Parathyroid adenoma (tissue), 2 donors: ENCODE data around the gene TTBK1.
"Not testable (repeated sequence)": the region's sequence is repeated elsewhere in the genome, so short reads cannot be mapped to it uniquely, and the experiment has no call there.

ENCODE experiments used
- H2AFZ ChIP-seq: fragments of 300-600 bp; sonication (generic); one replicate; pipeline ENCODE4 v1.7.0; 2017; ENCODE audit warnings: antibody characterized with exemption, mild to moderate bottlenecking
- H3K27ac ChIP-seq: fragments of 300-600 bp; sonication (generic); one replicate; pipeline ENCODE4 v1.7.0; 2017
- H3K27me3 ChIP-seq: fragments of 300-600 bp; sonication (generic); one replicate; pipeline ENCODE4 v1.7.0; 2017; ENCODE audit warnings: low read length; ENCODE audit not compliant: control insufficient read depth, insufficient read depth
- H3K36me3 ChIP-seq: fragments of 300-600 bp; sonication (generic); one replicate; pipeline ENCODE4 v1.7.0; 2017; ENCODE audit warnings: low read length; ENCODE audit not compliant: control insufficient read depth, insufficient read depth
- H3K4me1 ChIP-seq: fragments of 300-600 bp; sonication (generic); one replicate; pipeline ENCODE4 v1.7.0; 2017; ENCODE audit warnings: control low read depth
- H3K4me2 ChIP-seq: fragments of 300-600 bp; sonication (generic); one replicate; pipeline ENCODE4 v1.7.0; 2017; ENCODE audit warnings: low read length
- H3K4me3 ChIP-seq: fragments of 300-600 bp; sonication (generic); one replicate; pipeline ENCODE4 v1.7.0; 2017; ENCODE audit warnings: low read depth, low read length
- H3K79me2 ChIP-seq: fragments of 300-600 bp; sonication (generic); one replicate; pipeline ENCODE4 v1.7.0; 2017; ENCODE audit warnings: control low read depth
- H3K9ac ChIP-seq: fragments of 300-600 bp; sonication (generic); one replicate; pipeline ENCODE4 v1.7.0; 2017; ENCODE audit warnings: mild to moderate bottlenecking
- H3K9me3 ChIP-seq: fragments of 300-600 bp; sonication (generic); one replicate; pipeline ENCODE4 v1.7.0; 2017; ENCODE audit warnings: low read length; ENCODE audit not compliant: control insufficient read depth
- TF ChIP-seq, protein P1 (sequence below): fragments of 300-600 bp; sonication (generic); IDR thresholded peaks from one replicate; pipeline ENCODE4 v1.7.0; 2017; ENCODE audit warnings: antibody characterized with exemption, mild to moderate bottlenecking
- donor health status: primary hyperparathyroidism.

The TTBK1 gene

GRCh38 chr6:43299338-43300293 lies 56.3 kb downstream of the TTBK1 start:
- Histone ChIP-seq H3K79me2 (no peaks in the 10 kb centered on the region), H3K9me3 (no peaks in the 10 kb centered on the region), H3K4me3 (no peak overlapping the region), H3K9ac (no peak overlapping the region), H3K4me1 (no peaks in the 10 kb centered on the region), H3K4me2 (no peak overlapping the region), H3K27me3 (no peaks in the 10 kb centered on the region), H2AFZ (no peak overlapping the region), H3K27ac (no peak overlapping the region), H3K36me3 (no peaks in the 10 kb centered on the region)
- TF ChIP-seq, protein P1, sequence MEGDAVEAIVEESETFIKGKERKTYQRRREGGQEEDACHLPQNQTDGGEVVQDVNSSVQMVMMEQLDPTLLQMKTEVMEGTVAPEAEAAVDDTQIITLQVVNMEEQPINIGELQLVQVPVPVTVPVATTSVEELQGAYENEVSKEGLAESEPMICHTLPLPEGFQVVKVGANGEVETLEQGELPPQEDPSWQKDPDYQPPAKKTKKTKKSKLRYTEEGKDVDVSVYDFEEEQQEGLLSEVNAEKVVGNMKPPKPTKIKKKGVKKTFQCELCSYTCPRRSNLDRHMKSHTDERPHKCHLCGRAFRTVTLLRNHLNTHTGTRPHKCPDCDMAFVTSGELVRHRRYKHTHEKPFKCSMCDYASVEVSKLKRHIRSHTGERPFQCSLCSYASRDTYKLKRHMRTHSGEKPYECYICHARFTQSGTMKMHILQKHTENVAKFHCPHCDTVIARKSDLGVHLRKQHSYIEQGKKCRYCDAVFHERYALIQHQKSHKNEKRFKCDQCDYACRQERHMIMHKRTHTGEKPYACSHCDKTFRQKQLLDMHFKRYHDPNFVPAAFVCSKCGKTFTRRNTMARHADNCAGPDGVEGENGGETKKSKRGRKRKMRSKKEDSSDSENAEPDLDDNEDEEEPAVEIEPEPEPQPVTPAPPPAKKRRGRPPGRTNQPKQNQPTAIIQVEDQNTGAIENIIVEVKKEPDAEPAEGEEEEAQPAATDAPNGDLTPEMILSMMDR: no peak

- H3K36me3 ChIP-seq: no peaks in the 10 kb centered on the region
- H3K27me3 ChIP-seq: no peaks in the 10 kb centered on the region
- H3K27ac ChIP-seq: no peak overlapping the region
- no peak overlapping the region for H3K9ac ChIP-seq
- no peaks in the 10 kb centered on the region for H3K79me2 ChIP-seq
- TF ChIP-seq, protein P1: no peak
- no peak overlapping the region for H3K4me3 ChIP-seq
- H3K4me1 ChIP-seq: no peaks in the 10 kb centered on the region
- no peak overlapping the region for H3K4me2 ChIP-seq
- H2AFZ ChIP-seq: no peak overlapping the region
- no peaks in the 10 kb centered on the region for H3K9me3 ChIP-seq
These were observed 58.0 kb downstream of the TTBK1 start for GRCh38 chr6:43301081-43301870.

DNA sequence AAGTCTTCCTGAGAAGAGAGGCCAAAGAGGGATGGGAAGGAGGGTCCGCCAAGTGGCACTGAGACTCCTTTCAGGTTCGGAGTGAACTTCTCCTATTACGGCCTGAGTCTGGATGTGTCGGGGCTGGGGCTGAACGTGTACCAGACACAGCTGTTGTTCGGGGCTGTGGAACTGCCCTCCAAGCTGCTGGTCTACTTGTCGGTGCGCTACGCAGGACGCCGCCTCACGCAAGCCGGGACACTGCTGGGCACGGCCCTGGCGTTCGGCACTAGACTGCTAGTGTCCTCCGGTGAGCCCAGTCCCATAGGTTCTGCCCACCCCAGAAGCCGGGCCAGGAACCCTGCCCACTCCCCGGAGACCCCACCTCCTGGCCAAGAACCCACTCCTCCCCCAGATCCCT lies 58.8 kb downstream of the TTBK1 start:
- TF ChIP-seq, protein P1: no peak
- no peak overlapping the region for H3K27ac ChIP-seq
- H3K9me3 ChIP-seq: no peaks in the 10 kb centered on the region
- no peak overlapping the region for H3K4me2 ChIP-seq
- no peaks in the 10 kb centered on the region for H3K27me3 ChIP-seq
- no peaks in the 10 kb centered on the region for H3K36me3 ChIP-seq
- H2AFZ ChIP-seq: no peak overlapping the region
- no peaks in the 10 kb centered on the region for H3K79me2 ChIP-seq
- H3K4me3 ChIP-seq: no peak overlapping the region
- H3K4me1 ChIP-seq: no peaks in the 10 kb centered on the region
- no peak overlapping the region for H3K9ac ChIP-seq

GRCh38 chr6:43303006-43303405 lies 59.7 kb downstream of the TTBK1 start:
- H3K9me3 ChIP-seq, H3K4me3 ChIP-seq, H3K4me2 ChIP-seq, H3K79me2 ChIP-seq, H3K9ac ChIP-seq, H2AFZ ChIP-seq, H3K36me3 ChIP-seq, H3K27me3 ChIP-seq, H3K27ac ChIP-seq, H3K4me1 ChIP-seq: not testable (repeated sequence)

DNA sequence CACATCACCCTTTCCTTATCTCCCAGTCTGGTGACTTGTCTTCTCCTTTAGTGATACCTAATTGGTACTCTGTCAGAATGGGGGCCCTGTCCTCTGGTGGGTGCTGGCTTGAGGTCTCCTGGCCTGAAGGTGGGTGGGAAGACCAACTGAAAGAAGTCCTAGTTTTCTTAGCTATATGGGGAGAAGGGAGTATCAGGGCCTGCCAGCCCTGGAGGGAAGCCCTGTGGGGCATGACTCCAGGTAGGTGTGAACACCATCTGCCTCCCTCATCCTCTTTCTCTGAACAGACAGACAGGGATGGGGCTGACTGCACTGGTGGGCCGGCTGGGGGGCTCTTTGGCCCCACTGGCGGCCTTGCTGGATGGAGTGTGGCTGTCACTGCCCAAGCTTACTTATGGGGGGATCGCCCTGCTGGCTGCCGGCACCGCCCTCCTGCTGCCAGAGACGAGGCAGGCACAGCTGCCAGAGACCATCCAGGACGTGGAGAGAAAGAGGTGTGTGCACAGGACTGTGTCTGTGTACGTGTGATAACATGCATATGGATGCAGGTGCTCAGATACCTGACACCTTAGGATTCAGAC lies 60.6 kb downstream of the TTBK1 start:
- H3K36me3 ChIP-seq: no peaks in the 10 kb centered on the region
- TF ChIP-seq, protein P1: no peak
- H3K4me3 ChIP-seq: no peak overlapping the region
- H3K9me3 ChIP-seq: no peaks in the 10 kb centered on the region
- no peaks in the 10 kb centered on the region for H3K79me2 ChIP-seq
- no peak overlapping the region for H3K4me2 ChIP-seq
- H3K9ac ChIP-seq: no peak overlapping the region
- no peak overlapping the region for H2AFZ ChIP-seq
- no peaks in the 10 kb centered on the region for H3K27me3 ChIP-seq
- no peaks in the 10 kb centered on the region for H3K4me1 ChIP-seq
- H3K27ac ChIP-seq: no peak overlapping the region
